Measurements from ENCODE around the gene DEPDC5. TPM values are rescaled to one million over a fixed set of nuclear protein-coding genes. Genes with fewer than 3 reads are reported as not detected.
"Not testable (repeated sequence)": the region's sequence is repeated elsewhere in the genome, so short reads cannot be mapped to it uniquely, and the experiment has no call there.

Gene DEPDC5
- total RNA-seq (10 to 100 TPM; 12.4 to 15.3 (median 13.6) TPM), polyA plus RNA-seq (6.9 TPM)
- long read RNA-seq, donor 1, full-length matches to known transcripts = 5 of 11 reads
- long read RNA-seq, donor 1, partial matches to known transcripts = 4 of 11 reads
- long read RNA-seq, donor 1, other reads (novel, unspliced or antisense) = 2 of 11 reads
- long read RNA-seq, donor 2, full-length matches to known transcripts = 1 of 6 reads
- long read RNA-seq, donor 2, partial matches to known transcripts = 5 of 6 reads
- long read RNA-seq, donor 2, other reads (novel, unspliced or antisense) = 0 of 6 reads
- long read RNA-seq, donor 3, full-length matches to known transcripts = 8 of 18 reads
- long read RNA-seq, donor 3, partial matches to known transcripts = 8 of 18 reads
- long read RNA-seq, donor 3, other reads (novel, unspliced or antisense) = 2 of 18 reads
- long read RNA-seq, donor 4, full-length matches to known transcripts = 2 of 8 reads
- long read RNA-seq, donor 4, partial matches to known transcripts = 3 of 8 reads
- long read RNA-seq, donor 4, other reads (novel, unspliced or antisense) = 3 of 8 reads

- ATAC-seq = peak; percentile 93 to 94
- Histone ChIP-seq H3K4me3 (ENCODE audit: low read length) (peak within 1 kb of the TSS; percentile 92), H3K27me3 (ENCODE audit: control insufficient read depth, insufficient read depth) (no peaks in the 10 kb centered on the region), H3K27ac (ENCODE audit: low read length) (peak within 1 kb of the TSS; percentile 99), H3K9me3 (ENCODE audit: control insufficient read depth, low read length) (no peaks in the 10 kb centered on the region), H3K4me1 (ENCODE audit: control insufficient read depth, insufficient read depth, low read length) (peaks cover 7% of the 10 kb centered on the region)
- WGBS = 1% methylated on average over 65 of the region's 65 CpGs
- peak; percentile 96 to 99 (median 99) for DNase-seq
- intact Hi-C loops (cut with DNase I) = no loop called here
These were observed at the start of gene DEPDC5 for GRCh38 chr22:31753634-31754501. Gene DEPDC5 (plus strand): TSS chr22:31754019. CDS start chr22:31754922, 903 bp downstream.

DNA sequence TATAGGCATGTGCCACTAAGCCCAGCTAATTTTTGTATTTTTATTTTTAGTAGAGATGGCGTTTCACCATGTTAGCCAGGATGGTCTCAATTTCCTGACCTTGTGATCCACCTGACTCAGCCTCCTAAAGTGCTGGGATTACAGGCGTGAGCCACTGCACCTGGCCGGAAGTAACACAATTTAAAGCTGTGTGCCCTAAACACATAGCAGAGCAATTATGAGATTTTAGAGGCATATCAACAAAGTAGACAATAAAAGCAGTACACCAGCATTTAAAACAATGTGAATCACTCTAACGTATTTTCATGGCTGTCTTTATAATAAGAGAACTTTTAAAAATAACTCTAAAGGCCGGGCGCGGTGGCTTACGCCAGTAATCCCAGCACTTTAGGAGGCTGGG is 46.3 kb upstream of the DEPDC5 start:
- WGBS = 89% methylated on average over 8 of the region's 8 CpGs
- intact Hi-C loops (cut with DNase I) = no loop called here
- no peak for ATAC-seq

DNA sequence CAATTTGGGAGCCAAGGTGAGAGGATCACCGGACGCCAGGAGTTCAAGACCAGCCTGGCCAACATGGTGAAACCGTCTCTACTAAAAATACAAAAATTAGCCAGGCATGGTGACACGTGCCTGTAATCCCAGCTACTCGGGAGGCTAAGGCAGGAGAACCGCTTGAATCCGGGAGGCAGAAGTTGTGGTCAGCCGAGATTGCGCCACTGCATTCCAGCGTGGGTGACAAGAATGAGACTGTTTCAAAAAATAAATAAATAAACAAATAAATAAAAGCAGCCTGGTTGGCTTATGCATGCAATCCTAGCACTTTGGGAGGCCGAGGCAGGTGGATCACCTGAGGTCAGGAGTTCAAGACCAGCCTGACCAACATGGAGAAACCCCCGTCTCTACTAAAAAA is 42.6 kb upstream of the DEPDC5 start:
- H3K4me1 ChIP-seq (ENCODE audit: control insufficient read depth, insufficient read depth, low read length); H3K4me3 ChIP-seq (ENCODE audit: low read length); H3K9me3 ChIP-seq (ENCODE audit: control insufficient read depth, low read length); DNase-seq; H3K27me3 ChIP-seq (ENCODE audit: control insufficient read depth, insufficient read depth); ATAC-seq; intact Hi-C loops (cut with DNase I); H3K27ac ChIP-seq (ENCODE audit: low read length): not testable (repeated sequence)
- 91% methylated on average over 12 of the region's 12 CpGs for WGBS

More for the DNA sequence above, 46.3 kb upstream of the DEPDC5 start:
- H3K4me3 ChIP-seq (ENCODE audit: low read length) = no peak overlapping the region
- H3K9me3 ChIP-seq (ENCODE audit: control insufficient read depth, low read length) = no peaks in the 10 kb centered on the region
- no peak overlapping the region for H3K27ac ChIP-seq (ENCODE audit: low read length)
- no peaks in the 10 kb centered on the region for H3K4me1 ChIP-seq (ENCODE audit: control insufficient read depth, insufficient read depth, low read length)
- no peak for DNase-seq
- H3K27me3 ChIP-seq (ENCODE audit: control insufficient read depth, insufficient read depth) = no peaks in the 10 kb centered on the region

GRCh38 chr22:31715147-31715778 is 38.6 kb upstream of the DEPDC5 start:
- 28% methylated on average over 5 of the region's 5 CpGs for WGBS
- intact Hi-C loops (cut with DNase I) = no loop called here
- no peak overlapping the region for H3K27ac ChIP-seq (ENCODE audit: low read length)

DNA sequence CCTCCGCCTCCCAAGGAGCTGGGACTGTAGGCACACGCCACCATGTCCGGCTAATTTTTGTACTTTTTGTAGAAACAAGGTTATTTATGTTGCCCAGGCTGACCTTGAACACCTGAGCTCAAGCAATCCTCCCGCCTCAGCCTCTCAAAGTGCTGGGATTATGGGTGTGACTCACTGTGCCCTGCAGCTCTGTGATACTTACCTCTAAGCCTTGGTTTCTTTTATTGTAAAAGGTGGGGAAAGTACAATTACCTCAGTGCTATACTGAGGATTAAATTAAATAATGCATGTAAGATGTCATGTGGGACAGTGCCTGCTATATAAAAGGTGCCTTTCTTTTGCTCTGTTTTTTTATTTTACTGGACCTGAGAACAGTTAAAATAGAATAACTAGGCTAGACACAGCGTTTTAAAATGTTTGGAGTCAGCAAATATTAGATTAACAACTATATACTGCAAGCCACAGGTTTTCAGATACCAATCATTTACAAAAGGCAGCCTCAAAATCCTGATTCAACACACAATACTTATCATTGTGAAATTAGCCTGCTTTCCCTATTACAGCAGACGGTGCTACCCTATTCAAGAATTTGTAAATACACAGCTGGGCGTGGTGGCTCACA is 33.9 kb upstream of the DEPDC5 start:
- H3K27me3 ChIP-seq (ENCODE audit: control insufficient read depth, insufficient read depth) = no peaks in the 10 kb centered on the region
- no peak overlapping the region for H3K4me3 ChIP-seq (ENCODE audit: low read length)
- no peaks in the 10 kb centered on the region for H3K9me3 ChIP-seq (ENCODE audit: control insufficient read depth, low read length)
- H3K27ac ChIP-seq (ENCODE audit: low read length) = no peak overlapping the region
- ATAC-seq = no peak
- intact Hi-C loops (cut with DNase I) = no loop called here
- no peaks in the 10 kb centered on the region for H3K4me1 ChIP-seq (ENCODE audit: control insufficient read depth, insufficient read depth, low read length)
- 94% methylated on average over 7 of the region's 7 CpGs for WGBS
- no peak for DNase-seq

More at GRCh38 chr22:31715147-31715778, 38.6 kb upstream of the DEPDC5 start:
- Histone ChIP-seq H3K9me3 (ENCODE audit: control insufficient read depth, low read length) (no peaks in the 10 kb centered on the region), H3K4me3 (ENCODE audit: low read length) (no peak overlapping the region), H3K27me3 (ENCODE audit: control insufficient read depth, insufficient read depth) (no peaks in the 10 kb centered on the region), H3K4me1 (ENCODE audit: control insufficient read depth, insufficient read depth, low read length) (no peaks in the 10 kb centered on the region)
- no peak for ATAC-seq
- DNase-seq = no peak

DNA sequence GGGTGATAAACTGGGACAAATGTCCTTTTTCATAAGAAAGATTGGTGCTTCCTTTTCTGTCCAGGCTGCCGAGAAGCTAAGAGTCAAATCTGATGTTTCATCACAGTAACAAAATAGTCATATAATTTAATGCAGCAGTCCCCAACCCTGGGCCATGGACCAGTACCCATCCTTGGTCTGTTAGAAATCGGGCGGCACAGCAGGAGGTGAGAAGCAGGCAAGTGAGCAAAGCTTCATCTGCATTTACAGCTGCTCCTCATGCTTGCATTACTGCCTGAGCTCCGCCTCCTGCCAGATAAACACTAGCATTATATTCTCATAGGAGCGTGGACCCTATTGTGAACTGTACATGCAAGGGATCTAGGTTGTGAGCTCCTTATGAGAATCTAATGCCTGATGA is 30.1 kb upstream of the DEPDC5 start:
- Histone ChIP-seq H3K9me3 (ENCODE audit: control insufficient read depth, low read length) (no peaks in the 10 kb centered on the region), H3K4me1 (ENCODE audit: control insufficient read depth, insufficient read depth, low read length) (peaks cover 3% of the 10 kb centered on the region), H3K27ac (ENCODE audit: low read length) (no peak overlapping the region), H3K27me3 (ENCODE audit: control insufficient read depth, insufficient read depth) (no peaks in the 10 kb centered on the region), H3K4me3 (ENCODE audit: low read length) (no peak overlapping the region)
- DNase-seq (no peak), ATAC-seq (no peak)
- intact Hi-C loops (cut with DNase I) = no loop called here
- 83% methylated on average over 5 of the region's 5 CpGs for WGBS

DNA sequence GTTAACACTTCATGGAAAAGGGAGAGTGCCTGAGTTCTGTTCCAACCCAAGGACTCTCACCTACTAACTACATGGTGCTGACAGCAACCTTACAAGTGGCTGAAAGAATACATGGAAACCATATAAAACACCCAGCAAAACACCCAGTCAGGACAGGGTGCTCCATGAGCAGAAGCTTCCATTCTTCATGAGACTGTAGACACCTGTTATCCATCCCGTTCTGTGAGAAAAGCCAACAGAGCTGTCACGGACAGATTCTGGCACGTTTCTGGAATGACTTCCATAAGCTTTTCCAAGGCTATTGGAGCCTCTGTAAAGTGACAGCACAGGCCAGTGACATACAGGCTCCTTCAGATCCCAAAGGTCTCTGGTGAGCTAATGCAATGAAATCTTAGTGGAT is 27.1 kb upstream of the DEPDC5 start:
- intact Hi-C loops (cut with DNase I) = no loop called here
- Histone ChIP-seq H3K9me3 (ENCODE audit: control insufficient read depth, low read length) (no peaks in the 10 kb centered on the region), H3K4me3 (ENCODE audit: low read length) (no peak overlapping the region), H3K4me1 (ENCODE audit: control insufficient read depth, insufficient read depth, low read length) (peaks cover 5% of the 10 kb centered on the region), H3K27me3 (ENCODE audit: control insufficient read depth, insufficient read depth) (no peaks in the 10 kb centered on the region), H3K27ac (ENCODE audit: low read length) (peak overlapping the region; percentile 17)
- DNase-seq = no peak
- peak; percentile 48 to 81 for ATAC-seq
- 43% methylated on average over 3 of the region's 3 CpGs for WGBS

DNA sequence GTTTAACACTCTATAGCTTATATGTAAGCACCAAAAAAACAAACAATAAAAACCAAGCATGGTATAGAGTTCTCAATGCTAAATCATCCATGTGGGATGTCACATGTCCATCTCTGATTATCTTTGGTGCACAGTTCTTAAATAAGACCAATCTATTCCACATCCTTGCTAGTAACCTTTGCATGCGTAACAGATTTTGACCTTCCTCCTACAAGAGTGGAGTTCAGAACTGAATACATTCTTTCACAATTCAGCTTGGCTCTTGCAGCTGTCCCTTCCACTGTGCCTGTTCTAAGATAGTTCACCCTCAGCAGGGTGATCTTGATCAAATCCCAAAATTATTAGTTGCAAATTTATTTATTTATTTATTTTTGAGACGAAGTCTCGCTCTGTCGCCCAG is 25.0 kb upstream of the DEPDC5 start:
- Histone ChIP-seq H3K4me3 (ENCODE audit: low read length) (no peak overlapping the region), H3K9me3 (ENCODE audit: control insufficient read depth, low read length) (no peaks in the 10 kb centered on the region), H3K27me3 (ENCODE audit: control insufficient read depth, insufficient read depth) (no peaks in the 10 kb centered on the region), H3K4me1 (ENCODE audit: control insufficient read depth, insufficient read depth, low read length) (peaks cover 5% of the 10 kb centered on the region), H3K27ac (ENCODE audit: low read length) (no peak overlapping the region)
- DNase-seq (no peak), ATAC-seq (no peak)
- intact Hi-C loops (cut with DNase I) = no loop called here
- 90% methylated on average over 4 of the region's 4 CpGs for WGBS

- no peak for ATAC-seq
- Histone ChIP-seq H3K4me3 (ENCODE audit: low read length) (no peak overlapping the region), H3K27ac (ENCODE audit: low read length) (no peak overlapping the region), H3K4me1 (ENCODE audit: control insufficient read depth, insufficient read depth, low read length) (peaks cover 5% of the 10 kb centered on the region), H3K27me3 (ENCODE audit: control insufficient read depth, insufficient read depth) (no peaks in the 10 kb centered on the region), H3K9me3 (ENCODE audit: control insufficient read depth, low read length) (no peaks in the 10 kb centered on the region)
- intact Hi-C loops (cut with DNase I) = no loop called here
- WGBS = 91% methylated on average over 8 of the region's 8 CpGs
- DNase-seq = no peak
These were observed 23.5 kb upstream of the DEPDC5 start for GRCh38 chr22:31730344-31730711.

GRCh38 chr22:31732089-31732829 is 21.6 kb upstream of the DEPDC5 start:
- WGBS = 80% methylated on average over 2 of the region's 2 CpGs
- Histone ChIP-seq H3K4me3 (ENCODE audit: low read length) (no peak overlapping the region), H3K4me1 (ENCODE audit: control insufficient read depth, insufficient read depth, low read length) (peaks cover 2% of the 10 kb centered on the region), H3K27ac (ENCODE audit: low read length) (no peak overlapping the region), H3K27me3 (ENCODE audit: control insufficient read depth, insufficient read depth) (no peaks in the 10 kb centered on the region), H3K9me3 (ENCODE audit: control insufficient read depth, low read length) (no peaks in the 10 kb centered on the region)
- intact Hi-C loops (cut with DNase I) = no loop called here
- ATAC-seq (no peak), DNase-seq (no peak)

All from right cardiac atrium (tissue), 5 donors.